ENCODE data around the gene ADPRS. TPM values are rescaled to one million over a fixed set of nuclear protein-coding genes. Genes with fewer than 3 reads are reported as not detected.

Gene ADPRS
- total RNA-seq, 1 experiment from 2014 or later = 26.5 TPM

GRCh38 chr1:36070349-36070748 lies 18.3 kb upstream of the ADPRS start:
- TF ChIP-seq, protein P1, sequence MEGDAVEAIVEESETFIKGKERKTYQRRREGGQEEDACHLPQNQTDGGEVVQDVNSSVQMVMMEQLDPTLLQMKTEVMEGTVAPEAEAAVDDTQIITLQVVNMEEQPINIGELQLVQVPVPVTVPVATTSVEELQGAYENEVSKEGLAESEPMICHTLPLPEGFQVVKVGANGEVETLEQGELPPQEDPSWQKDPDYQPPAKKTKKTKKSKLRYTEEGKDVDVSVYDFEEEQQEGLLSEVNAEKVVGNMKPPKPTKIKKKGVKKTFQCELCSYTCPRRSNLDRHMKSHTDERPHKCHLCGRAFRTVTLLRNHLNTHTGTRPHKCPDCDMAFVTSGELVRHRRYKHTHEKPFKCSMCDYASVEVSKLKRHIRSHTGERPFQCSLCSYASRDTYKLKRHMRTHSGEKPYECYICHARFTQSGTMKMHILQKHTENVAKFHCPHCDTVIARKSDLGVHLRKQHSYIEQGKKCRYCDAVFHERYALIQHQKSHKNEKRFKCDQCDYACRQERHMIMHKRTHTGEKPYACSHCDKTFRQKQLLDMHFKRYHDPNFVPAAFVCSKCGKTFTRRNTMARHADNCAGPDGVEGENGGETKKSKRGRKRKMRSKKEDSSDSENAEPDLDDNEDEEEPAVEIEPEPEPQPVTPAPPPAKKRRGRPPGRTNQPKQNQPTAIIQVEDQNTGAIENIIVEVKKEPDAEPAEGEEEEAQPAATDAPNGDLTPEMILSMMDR (IDR thresholded peaks at IDR 0.05; ENCODE audit: unreplicated experiment) = no peak
- no peaks in the 10 kb centered on the region for H3K4me1 Mint-ChIP-seq (ENCODE audit: low read depth, unreplicated experiment)

DNA sequence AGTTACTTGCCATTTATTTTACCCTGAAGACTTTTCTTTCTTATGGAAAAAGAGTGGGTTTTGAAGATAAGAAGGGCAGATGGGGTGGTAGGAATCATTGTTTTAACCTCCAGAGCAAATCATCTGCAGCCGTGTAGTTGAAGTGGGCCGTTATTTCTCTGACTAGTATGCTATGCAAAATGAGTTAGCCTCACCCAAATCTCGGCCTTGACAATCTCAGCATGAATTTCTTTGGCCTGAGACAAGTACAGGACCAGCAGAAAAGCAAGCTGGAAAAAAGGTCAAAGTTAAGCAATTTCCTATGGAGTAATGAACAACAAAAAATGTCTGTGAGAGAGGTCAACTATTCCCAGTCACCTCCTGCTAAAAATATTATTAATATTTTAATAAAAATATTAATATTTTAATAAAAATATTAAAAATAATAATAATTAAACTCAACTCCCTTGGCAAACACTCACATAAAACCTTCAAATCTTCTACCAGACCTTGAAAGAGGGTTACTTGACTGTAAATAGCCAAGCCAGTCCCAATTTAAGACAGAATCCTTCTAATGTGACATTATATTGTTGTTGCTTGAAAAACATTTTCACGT lies 11.6 kb upstream of the ADPRS start:
- no peak overlapping the region for H3K27ac Mint-ChIP-seq (ENCODE audit: unreplicated experiment)
- no peaks in the 10 kb centered on the region for H3K36me3 Mint-ChIP-seq (ENCODE audit: insufficient read depth, unreplicated experiment)
- BruUV-seq (replicated peaks) = no TSS peak
- H3K9me3 Mint-ChIP-seq (ENCODE audit: low read depth, unreplicated experiment) = no peaks in the 10 kb centered on the region
- CTCF ChIA-PET = no interaction called here
- intact Hi-C loops (cut with micrococcal nuclease; ENCODE audit: unreplicated experiment) = no loop called here
- no peaks in the 10 kb centered on the region for H3K27me3 Mint-ChIP-seq (ENCODE audit: unreplicated experiment)
- no peaks in the 10 kb centered on the region for H3K4me1 Mint-ChIP-seq (ENCODE audit: low read depth, unreplicated experiment)
- DNase-seq = no peak
- TF ChIP-seq, protein P1 (IDR thresholded peaks at IDR 0.05; ENCODE audit: unreplicated experiment) = no peak
- no peak overlapping the region for H3K4me3 Mint-ChIP-seq (ENCODE audit: low read depth, unreplicated experiment)

More at GRCh38 chr1:36070349-36070748, 18.3 kb upstream of the ADPRS start:
- H3K4me3 Mint-ChIP-seq (ENCODE audit: low read depth, unreplicated experiment) = no peak overlapping the region
- CTCF ChIA-PET = no interaction called here
- BruUV-seq (replicated peaks) = no TSS peak
- no peak overlapping the region for H3K27ac Mint-ChIP-seq (ENCODE audit: unreplicated experiment)
- no peaks in the 10 kb centered on the region for H3K27me3 Mint-ChIP-seq (ENCODE audit: unreplicated experiment)
- intact Hi-C loops (cut with micrococcal nuclease; ENCODE audit: unreplicated experiment) = no loop called here
- no peak for DNase-seq
- H3K9me3 Mint-ChIP-seq (ENCODE audit: low read depth, unreplicated experiment) = no peaks in the 10 kb centered on the region
- H3K36me3 Mint-ChIP-seq (ENCODE audit: insufficient read depth, unreplicated experiment) = no peaks in the 10 kb centered on the region

- DNase-seq = no peak
- intact Hi-C loops (cut with micrococcal nuclease; ENCODE audit: unreplicated experiment) = no loop called here
- H3K27ac Mint-ChIP-seq (ENCODE audit: unreplicated experiment) = no peak overlapping the region
- H3K27me3 Mint-ChIP-seq (ENCODE audit: unreplicated experiment) = no peaks in the 10 kb centered on the region
- CTCF ChIA-PET = interaction anchor here (0.7 kb wide), 1 partner anchor 17 kb away, joined by 4 read pairs; no protein-coding TSS in a partner anchor
- no peak overlapping the region for H3K4me3 Mint-ChIP-seq (ENCODE audit: low read depth, unreplicated experiment)
- H3K9me3 Mint-ChIP-seq (ENCODE audit: low read depth, unreplicated experiment) = no peaks in the 10 kb centered on the region
- TF ChIP-seq, protein P1 (IDR thresholded peaks at IDR 0.05; ENCODE audit: unreplicated experiment) = no peak
- no peaks in the 10 kb centered on the region for H3K4me1 Mint-ChIP-seq (ENCODE audit: low read depth, unreplicated experiment)
- no peaks in the 10 kb centered on the region for H3K36me3 Mint-ChIP-seq (ENCODE audit: insufficient read depth, unreplicated experiment)
- no TSS peak for BruUV-seq (replicated peaks)
Measured at GRCh38 chr1:36080236-36080635, 8.5 kb upstream of the ADPRS start.

GRCh38 chr1:36080801-36081200 lies 7.9 kb upstream of the ADPRS start:
- H3K27ac Mint-ChIP-seq (ENCODE audit: unreplicated experiment) = no peak overlapping the region
- H3K4me3 Mint-ChIP-seq (ENCODE audit: low read depth, unreplicated experiment) = no peak overlapping the region
- TF ChIP-seq, protein P1 (IDR thresholded peaks at IDR 0.05; ENCODE audit: unreplicated experiment) = no peak
- no peaks in the 10 kb centered on the region for H3K27me3 Mint-ChIP-seq (ENCODE audit: unreplicated experiment)
- CTCF ChIA-PET = no interaction called here
- H3K4me1 Mint-ChIP-seq (ENCODE audit: low read depth, unreplicated experiment) = no peaks in the 10 kb centered on the region
- H3K9me3 Mint-ChIP-seq (ENCODE audit: low read depth, unreplicated experiment) = no peaks in the 10 kb centered on the region
- no peak for DNase-seq
- no TSS peak for BruUV-seq (replicated peaks)
- no peaks in the 10 kb centered on the region for H3K36me3 Mint-ChIP-seq (ENCODE audit: insufficient read depth, unreplicated experiment)
- intact Hi-C loops (cut with micrococcal nuclease; ENCODE audit: unreplicated experiment) = no loop called here

Data from Calu3 (cell line).